ENCODE results near the gene CYSTM1.
A peak's percentile ranks its signal among the peaks of the same experiment; 100 is the strongest.

Gene CYSTM1

DNA sequence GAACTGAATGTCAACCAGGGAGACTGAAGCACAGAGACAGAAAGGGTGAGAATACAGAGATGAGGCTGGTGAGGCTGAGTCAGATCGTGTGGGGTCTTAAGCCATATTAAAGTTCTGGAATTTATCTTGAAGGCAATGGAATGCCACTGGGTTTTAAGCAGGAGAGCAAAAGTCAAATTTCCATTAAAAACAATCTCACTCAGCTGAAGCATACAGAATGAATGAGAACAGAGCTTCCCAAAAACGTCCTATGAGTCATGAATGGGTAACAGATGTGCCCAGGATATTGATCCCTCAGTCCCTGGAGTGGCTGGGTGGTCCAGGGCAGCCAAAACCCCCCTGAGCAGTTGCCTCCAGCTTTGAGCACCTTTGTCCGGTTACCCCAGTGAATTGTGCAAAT is 83.0 kb downstream of the CYSTM1 start:
- no peak for DNase-seq (ENCODE audit: low read depth)

DNA sequence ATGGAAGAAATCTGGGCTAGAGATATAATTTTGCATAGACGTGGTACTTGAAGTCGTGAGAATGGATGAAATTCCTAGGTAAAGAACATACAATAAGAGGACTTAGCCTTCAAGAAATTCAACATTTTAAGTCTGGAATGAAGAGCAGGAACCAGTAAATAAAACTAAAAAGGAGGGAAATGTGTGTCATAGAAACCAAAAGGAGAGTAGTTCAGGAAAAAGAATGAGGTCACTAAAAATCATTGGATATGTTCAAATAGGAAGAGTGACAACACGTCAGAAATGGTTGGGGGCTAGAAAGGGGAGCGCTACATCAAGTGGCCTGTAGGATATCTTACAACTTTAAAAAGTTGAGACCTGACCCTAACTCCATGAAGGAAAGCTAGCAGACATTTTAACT is 83.9 kb downstream of the CYSTM1 start:
- no peak for DNase-seq (ENCODE audit: low read depth)

DNA sequence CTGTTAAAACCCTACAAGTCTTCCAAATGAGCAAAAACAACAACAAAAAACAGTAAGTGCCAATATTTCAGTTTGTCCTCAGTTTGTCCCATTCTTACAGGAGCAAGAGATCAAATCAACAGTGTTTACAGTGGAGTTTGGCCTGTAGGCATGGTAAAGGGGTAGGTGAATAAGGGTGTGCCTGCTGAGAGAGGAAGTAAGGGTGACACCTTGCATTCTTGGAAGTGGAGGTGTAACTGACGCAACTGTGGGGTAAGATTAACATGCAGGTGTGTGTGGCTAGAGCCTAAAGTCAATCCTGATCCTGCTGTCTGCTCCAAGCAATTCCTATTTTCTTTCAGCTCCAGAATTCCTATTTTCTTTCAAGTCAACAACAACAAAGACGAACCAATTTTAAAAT is 84.5 kb downstream of the CYSTM1 start:
- no peak for DNase-seq (ENCODE audit: low read depth)

DNA sequence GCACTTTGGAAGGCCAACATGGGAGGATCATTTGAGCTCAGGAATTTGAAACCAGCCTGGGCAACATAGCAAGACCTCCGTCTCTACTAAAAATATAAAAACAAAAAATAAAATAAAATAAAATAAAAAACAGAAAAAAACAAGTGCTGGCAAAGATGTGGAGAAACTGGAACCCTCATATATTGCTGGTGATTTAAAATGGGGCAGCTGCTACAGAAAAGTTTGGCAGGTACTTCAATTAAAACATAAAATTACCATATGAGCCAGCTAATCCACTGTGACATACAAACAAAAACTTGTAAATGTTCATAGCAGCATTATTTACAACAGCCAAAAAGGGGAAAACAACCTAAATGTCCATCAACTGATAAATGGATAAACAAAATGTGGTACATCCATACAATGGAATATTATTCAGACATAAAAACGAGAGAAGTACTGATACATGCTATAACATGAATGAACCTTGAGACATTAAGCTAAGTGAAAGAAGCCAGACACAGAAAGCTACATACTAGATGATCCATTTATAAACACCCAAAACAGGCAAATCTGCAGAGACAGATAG is 85.2 kb downstream of the CYSTM1 start:
- no peak for DNase-seq (ENCODE audit: low read depth)

DNA sequence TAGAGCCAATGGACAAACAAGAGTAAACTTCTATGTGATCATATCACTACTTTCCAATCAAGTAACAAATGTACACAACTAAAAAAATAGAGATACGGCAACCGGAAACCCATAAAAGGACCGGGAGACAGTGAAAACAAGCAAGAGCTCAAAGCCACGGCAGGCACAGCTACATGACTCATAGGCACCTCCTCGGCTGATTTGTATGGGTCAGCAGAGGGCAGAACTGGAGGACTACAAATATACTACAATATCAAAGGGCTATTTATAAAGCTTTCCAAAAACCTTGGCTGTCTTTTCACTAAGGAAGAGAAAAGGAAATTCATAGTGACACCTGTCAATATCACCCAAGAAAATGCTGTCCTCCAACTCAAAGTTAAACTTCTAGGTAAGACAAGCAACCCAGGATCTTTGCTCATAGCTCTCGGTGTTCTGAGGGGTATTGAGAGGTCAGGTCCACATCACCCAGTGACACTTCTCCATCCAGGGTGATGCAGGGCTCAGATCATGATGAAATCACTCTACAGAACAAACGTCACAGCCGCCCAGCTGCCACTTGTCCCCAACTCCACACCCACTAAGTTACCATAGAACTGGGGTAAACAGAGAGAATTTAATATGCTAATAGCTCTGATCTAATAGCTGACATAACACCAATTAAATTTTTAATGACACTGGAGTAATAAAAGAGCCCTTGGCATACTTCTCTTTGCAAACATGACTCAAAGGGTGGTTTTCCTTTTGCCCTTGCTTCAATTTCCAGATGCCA is 86.6 kb downstream of the CYSTM1 start:
- DNase-seq (ENCODE audit: low read depth), result peak; percentile 83

DNA sequence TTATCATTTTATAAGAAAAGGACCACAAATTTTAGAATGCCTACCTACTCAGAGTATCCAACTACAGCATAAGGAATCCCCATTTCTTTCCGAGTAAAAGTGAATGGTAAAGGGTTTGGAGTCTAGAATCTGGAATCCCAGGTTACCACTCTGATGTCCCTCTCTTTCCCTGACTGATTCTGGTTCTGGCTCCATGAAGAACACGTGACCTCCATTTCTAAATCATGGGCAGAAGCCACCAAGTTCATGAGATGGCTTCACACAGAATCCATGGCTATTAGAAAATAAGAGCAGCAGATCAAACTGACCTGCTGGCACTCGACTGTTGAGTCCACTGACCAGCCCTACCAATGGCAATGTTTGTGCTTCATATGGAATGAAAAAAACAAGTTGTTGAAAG is 87.2 kb downstream of the CYSTM1 start:
- DNase-seq (ENCODE audit: low read depth), result no peak

DNA sequence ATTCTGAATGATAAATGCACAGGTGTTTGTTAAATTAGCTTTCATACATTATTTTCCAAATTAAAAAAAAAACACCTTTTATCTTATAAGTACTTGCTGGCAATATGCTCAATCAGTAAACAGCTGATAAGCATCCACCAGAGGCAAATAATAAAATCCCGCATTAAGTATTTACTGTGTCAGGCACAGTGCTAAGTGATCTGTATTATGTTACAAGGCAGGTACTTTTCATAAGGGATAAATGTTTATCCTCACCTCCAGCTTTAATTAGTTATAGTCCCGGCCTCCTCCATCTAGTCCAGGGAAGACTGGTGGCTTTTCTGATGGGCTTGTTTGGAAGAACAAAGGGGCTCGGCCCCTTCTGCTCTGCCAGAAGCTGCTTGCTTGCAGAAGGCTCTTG is 87.9 kb downstream of the CYSTM1 start:
- no peak for DNase-seq (ENCODE audit: low read depth)

DNA sequence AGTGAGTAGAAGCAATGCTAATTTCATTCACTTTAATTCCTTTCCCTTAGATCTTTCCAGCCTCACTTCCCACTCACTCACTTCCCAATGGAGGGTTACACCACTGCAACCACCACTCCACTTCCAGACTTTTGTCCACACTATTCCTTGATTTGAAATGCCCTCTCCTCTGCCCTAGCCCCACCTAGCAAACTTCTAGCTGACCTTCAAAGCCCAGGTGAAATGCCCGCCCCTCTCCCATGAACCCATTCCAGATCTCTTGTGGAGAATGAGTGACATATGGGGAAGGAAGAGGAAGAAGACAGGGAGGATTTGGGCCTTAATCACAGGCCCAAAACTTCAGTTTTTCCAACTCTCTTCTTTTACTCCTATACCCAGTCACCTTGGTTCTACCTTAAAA is 90.9 kb downstream of the CYSTM1 start:
- DNase-seq (ENCODE audit: low read depth), result no peak

DNA sequence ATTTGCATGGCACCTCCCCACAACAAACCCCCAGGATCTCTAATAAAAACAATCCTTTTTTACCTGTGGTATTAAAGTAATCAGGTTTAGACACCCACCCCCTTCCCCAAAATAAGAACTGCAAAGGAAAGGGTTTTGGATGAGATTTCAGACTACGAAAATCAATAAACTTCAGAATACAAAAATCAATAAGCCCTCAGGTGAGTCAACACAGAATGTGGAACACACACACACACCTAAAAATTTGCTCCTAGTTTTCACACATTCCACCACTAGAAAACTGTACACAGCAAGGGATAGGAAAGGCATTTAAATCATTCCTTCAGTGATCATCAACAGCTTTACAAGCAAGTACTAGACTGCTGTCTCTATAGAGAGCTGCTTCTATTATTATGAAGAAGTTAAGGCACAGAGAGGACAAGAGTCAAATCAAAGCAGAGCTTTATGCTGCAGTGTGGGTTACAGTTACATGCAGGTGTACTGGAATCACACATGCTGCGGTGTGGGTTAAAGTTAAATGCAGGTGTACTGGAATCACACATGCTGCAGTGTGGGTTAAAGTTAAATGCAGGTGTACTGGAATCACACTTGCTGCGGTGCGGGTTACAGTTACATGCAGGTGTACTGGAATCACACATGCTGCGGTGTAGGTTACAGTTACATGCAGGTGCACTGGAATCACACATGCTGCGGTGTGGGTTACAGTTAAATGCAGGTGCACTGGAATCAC is 91.6 kb downstream of the CYSTM1 start:
- no peak for DNase-seq (ENCODE audit: low read depth)

DNA sequence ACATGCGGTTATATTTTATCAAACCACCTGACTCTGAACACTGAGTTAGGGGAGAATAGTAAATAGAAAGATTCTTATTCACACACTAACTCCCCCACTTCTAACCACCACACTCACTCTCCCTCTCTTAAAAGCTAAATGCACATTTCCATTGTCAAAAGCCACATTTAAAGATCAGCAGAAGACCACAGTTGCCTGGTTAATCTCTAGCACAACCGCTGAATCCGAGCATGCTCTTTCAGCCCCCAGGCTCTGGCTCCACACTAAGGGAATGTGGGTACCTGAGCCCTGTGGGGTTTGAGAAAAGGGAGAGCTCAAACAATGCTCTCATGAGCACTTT is 92.2 kb downstream of the CYSTM1 start:
- no peak for DNase-seq (ENCODE audit: low read depth)

DNA sequence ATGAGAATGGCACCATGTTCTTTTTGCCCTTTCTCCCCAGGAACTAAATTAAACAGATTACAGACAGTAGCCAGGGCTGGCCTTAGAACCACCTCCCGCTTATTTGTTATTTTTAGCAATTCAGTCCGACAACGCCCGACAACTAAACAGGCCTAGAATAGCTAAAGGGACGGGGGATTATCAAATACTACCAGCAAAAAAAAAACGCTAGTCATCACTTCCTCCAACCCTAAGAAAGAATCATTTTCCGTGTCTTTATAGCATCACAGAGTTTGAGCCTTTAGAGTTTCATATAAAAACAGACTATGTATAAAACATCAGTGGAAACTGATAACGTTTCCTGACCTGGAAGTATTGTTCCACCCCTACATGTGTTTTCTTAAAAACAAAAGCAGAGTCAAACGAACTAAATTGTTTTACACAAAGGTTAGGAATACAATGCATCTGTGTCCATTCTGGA is 92.6 kb downstream of the CYSTM1 start:
- no peak for DNase-seq (ENCODE audit: low read depth)

DNA sequence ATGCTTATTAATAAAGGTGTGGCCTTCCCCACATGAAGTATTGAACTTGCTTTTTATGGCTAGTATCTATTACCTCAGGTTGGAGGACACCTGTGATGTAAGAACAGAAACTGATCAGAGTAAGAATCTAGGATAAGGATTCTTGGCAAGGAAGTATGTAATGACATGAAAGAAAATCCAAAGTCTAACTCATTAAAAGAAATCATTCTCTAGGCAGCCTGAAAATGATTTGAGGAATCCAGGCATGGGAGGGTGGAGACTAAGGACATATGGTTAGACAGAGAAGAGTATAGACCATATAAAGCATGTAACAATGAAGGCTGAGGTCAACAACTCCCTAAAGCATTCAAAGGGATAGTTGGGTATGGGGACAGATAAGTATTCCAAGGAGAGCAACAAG is 95.0 kb downstream of the CYSTM1 start:
- DNase-seq (ENCODE audit: low read depth), result no peak

DNA sequence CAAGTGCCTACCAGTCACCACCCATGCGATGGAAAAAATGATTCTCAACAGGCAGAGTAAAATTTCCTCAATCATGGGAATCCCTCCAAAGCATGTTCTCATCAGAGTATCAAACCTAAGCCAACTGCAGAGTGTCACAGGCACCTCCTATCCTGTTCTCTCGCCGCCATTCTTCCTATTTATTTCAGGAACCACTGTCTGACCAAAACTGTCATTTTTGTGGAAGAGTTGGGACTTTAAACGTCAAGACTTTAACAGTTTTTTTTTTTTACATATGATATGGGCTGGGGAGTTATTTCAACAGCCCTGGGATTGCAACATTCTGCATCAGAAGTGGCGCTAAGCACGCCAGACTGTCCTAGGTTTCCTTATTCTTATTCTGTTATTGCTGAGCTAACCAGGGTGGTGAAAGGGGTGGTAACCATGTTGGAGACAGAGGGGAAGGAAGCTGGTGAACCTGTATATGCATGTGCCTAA is 98.5 kb downstream of the CYSTM1 start:
- DNase-seq (ENCODE audit: low read depth), result no peak

DNA sequence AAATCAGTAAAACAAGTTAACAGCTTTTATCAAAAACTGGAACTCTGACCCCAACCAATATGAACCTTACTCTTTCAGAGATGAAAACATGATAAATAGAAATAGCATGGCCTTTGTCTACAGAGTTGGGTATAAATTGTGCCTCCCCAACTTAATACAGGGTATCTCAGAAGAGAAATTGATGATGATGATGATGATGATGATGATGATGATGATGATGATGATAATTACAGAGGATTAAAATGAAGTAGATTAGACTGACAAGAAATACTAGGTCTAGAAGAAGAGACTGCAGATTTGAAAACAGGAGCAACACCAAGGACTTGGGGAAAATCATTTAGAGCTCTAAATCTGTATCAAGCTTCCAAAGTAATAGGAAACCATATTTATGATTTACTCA is 100.8 kb downstream of the CYSTM1 start:
- DNase-seq (ENCODE audit: low read depth), result no peak

DNA sequence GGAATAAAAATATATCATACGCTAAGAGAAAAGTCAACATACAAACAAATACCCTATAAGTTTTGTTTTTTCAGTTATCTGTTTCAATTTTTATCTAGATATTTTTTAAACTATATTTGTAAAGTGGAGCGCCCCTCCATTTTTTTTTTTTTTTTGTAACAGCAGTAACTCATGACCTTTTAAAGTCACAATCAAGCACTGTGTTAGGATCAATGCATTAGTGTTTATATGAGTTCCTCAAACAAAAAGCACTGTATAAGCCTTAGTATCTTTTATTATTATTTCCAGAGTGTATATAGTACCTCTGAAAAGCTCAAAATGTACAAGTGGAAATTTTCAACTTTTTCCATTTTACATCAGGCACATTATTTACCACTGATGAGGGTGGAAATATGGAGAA is 107.3 kb downstream of the CYSTM1 start:
- no peak for DNase-seq (ENCODE audit: low read depth)

DNA sequence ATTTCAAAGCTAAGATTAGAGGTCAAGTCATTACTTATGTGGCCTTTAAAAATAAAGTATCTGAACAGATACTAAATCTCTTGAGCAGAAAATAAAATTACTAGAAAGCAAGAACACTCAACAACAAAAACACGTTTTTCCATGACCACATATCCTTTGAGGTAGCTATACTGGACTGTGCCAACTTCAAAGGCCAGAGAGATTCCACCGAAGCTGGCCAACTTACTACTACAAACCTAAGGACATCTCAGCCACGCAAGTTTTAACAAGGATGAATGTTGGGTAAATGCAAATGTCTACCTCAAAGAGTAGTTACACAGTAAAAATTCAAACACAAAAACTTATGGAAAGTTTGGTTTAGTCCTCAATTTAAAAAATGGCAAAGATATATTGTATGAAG is 109.0 kb downstream of the CYSTM1 start:
- DNase-seq (ENCODE audit: low read depth), result no peak

DNA sequence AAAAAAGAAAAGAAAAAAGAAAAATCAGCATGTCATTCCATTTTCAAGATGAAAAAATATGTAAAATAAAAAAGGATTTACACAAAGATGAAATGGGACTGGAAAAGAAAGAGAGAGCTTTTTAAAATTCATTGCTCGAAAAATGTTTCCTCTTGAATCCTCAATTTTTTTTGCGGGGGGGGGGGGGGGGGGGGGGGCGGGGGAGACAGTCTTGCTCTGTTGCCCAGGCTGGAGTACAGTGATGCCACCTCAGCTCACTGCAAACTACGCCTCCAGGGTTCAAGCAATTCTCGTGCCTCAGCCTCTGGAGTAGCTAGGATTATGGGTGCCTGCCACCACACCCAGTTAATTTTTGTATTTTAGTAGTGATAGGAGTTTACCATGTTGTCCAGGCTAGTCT is 111.4 kb downstream of the CYSTM1 start:
- no peak for DNase-seq (ENCODE audit: low read depth)

DNA sequence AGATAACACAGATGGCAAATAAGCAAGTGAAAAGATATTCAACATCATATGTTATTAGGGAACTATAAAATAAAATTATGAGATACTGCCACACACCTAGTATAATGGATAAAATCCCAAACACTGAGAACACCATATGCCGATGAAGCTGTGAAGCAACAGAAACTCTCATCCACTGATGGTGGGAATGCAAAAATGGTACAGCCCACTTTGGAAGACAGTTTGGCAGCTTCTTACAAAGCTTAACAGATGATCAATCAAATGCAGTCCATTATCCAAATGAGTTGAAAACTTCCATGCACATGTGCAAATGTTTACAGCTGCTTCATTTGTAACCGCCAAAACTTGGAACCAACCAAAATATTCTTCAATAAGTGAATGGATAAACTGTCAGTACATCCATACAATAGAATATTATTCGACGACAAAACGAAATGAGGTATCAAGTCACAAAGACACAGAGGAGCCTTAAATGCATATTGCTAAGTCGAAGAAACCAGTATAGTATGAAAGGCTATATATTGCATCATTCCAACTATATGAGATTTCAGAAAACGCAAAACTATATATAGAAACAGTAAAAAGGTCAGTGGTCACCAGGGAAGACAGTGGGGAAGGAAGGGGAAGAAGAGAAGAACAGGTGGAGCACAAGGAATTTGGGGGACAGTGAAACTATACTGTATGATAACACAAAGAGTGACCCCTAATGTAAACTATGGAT is 113.0 kb downstream of the CYSTM1 start:
- DNase-seq (ENCODE audit: low read depth), result no peak

DNA sequence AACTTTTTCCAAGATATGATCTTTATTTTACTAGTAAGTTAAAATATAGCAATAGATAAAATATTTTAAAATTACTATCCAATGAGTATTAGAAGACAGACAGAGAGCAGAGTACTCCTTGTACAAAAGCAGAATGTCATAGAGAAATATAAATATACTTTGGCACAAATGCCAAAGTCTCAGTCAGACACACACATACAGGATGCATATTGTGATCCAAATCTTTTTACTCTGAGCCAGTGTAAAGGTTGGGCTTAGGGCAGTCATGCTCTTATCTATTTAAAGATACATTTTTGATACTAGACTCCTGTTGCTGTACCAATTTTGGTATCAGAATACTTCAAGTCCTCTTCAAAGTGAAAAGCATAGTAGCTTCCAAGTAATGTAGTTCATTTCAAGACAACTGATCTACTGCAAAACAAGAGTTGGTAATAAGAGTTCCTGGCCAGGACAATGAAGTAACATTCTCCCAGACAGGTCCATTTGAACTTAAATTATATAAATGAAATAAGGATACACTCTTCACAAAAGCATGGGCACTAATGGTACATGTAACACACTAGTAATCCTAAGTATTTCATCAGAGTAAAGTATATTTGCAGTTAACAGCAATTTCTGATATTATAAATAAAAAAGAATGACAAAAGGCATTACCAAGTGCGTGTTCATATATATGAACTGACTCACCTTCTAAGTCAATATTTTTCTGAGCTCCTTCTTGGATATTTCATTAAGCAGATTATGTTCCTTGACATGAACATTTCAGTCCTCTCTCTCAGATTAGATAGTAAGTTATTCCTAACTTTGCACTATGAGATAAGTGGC is 117.4 kb downstream of the CYSTM1 start:
- peak; percentile 32 for DNase-seq (ENCODE audit: low read depth)
